Left renal cortex interstitium (tissue), 4 donors: ENCODE measurements around the gene SELENOM. TPM values are rescaled to one million over a fixed set of nuclear protein-coding genes. Genes with fewer than 3 reads are reported as not detected.

Experiments
- DNase-seq, 4 donors: peaks; one replicate each; pipeline ENCODE4 v3.0.0-alpha.2; 2013; ENCODE audit warnings: low read depth in 4 of 4, low spot score in 2 of 4, missing footprints in 1 of 4
- polyA plus RNA-seq, 4 donors: library from polyadenylated mRNA; unstranded; fragments of 120-200 nt; gene quantifications; one replicate each; pipeline ENCODE4 v1.2.1, GENCODE V29; 2013; ENCODE audit not compliant: insufficient read length in 4 of 4

SELENOM gene
- polyA plus RNA-seq, 4 donors, result 8.6 to 23.9 (median 10.3) TPM

DNA sequence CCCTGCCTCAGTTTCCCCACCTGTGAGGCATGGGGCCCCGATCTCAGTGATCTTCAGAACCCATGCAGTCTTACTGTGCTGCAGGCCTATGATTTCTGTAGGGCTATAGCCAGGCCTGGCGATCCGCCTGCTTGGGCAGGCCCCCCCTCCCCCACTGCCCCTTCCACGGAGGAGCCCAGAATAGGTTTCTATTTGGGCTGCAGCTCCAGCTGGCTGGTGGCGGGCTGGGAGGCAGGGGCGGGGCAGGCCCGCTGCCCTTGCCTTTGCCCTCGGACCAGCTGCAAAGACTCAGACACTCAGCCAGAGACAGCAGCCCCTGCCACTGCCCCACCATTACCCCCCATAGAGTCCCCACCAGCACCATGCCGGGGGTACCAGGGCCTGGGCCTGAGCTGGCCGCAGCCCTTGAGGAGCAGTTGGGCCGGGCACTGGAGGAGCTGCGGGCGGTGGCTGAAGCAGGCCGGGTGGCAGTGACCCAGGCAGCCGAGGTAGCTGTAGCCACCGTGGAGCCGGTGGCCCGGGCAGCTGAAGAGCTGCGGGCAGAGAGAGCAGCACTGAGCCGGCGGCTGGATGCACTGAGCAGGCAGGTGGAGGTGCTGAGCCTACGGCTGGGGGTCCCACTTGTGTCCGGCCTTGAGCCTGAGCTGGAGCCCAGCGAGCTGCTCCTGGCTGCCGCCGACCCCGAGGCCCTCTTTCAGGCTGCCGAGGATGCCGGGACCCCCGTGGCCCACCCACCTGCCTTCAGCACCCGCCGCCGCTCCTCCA is 14.1 kb downstream of the SELENOM start:
- DNase-seq, result no peak

DNA sequence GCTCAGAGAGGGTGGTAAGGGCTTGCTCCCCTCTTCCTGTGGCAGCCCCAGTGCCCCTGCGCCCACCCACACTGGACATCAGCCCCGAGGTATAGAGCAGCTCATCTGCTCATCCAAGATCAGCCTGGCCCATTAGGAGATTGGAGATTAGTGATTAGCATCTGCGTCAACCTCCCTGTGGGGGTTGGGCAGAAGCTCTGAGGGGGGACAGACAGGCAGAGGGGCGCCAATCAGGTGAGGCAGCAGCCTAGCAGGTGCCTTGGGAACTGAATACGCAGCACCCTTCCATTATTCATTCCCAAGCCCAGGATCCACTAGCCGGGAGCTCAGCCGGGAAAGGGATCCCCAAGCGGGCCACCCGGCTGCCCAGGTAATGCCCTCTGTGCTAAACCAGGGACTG is 15.2 kb downstream of the SELENOM start:
- DNase-seq, result no peak

DNA sequence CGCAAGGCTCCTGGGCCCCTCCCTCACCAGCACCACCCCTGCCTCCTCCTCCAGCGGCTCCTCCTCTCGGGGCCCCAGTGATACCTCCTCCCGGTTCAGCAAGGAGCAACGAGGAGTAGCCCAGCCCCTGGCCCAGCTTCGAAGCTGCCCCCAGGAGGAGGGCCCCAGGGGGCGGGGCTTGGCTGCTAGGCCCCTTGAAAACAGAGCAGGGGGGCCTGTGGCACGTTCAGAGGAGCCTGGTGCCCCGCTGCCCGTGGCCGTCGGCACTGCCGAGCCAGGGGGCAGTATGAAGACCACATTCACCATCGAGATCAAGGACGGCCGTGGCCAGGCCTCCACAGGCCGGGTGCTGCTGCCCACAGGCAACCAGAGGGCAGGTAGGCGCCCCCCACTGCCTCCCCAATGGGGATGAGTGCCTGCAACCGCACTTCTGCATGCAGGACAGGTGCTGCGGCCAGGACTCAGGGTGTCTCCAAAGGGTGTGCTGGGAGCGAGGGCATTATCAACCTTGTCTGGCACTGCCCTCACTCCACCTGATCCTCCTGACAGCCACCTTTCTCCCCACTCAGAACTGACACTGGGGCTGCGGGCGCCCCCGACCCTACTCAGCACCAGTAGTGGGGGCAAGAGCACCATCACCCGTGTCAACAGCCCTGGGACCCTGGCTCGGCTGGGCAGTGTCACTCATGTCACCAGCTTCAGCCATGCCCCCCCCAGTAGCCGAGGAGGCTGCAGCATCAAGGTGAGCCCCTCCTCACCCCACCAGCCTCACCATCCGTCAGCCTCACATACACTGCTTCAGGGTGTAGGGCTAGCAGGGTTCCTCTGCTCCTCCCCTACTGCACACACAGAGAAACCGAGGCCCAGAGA is 16.0 kb downstream of the SELENOM start:
- no peak for DNase-seq

DNA sequence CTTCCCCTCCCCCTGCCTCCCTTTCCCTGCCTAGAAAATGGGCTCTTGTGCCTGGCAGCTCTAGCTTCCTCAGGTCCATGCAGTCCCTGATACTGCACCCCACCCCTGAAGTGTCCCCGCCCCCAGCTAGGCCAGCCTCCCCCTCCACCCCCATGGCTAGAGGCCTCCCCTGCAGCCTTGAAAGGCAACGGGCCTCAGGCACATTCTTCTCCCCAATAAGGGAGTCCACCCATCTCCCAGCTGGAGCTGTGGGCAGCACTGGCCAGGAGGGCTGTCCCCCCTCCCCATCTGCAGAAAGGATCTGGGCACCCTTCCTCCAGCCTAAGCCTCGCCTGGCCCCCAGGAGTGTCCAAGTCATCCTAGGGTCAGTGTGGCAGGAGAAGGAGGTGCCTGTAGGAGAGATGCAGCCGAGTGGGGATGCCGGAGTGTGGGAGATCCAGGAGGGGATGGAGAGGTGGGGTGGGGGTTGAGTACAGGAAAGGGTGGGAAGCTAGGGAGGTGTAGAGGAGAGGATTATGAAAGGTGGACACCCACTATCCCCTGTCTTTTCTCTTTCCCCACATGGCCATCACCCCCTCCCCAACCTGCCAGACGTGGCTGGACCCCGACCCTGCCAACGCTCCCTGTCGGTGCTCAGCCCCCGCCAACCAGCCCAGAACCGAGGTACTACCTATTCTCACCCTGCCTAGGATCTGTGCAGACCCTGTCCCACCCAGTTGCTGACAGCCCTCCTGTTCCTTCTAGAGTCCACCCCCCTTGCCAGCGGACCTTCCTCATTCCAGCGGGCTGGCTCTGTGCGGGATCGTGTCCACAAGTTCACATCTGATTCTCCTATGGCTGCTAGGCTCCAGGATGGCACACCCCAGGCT is 16.9 kb downstream of the SELENOM start:
- no peak for DNase-seq

DNA sequence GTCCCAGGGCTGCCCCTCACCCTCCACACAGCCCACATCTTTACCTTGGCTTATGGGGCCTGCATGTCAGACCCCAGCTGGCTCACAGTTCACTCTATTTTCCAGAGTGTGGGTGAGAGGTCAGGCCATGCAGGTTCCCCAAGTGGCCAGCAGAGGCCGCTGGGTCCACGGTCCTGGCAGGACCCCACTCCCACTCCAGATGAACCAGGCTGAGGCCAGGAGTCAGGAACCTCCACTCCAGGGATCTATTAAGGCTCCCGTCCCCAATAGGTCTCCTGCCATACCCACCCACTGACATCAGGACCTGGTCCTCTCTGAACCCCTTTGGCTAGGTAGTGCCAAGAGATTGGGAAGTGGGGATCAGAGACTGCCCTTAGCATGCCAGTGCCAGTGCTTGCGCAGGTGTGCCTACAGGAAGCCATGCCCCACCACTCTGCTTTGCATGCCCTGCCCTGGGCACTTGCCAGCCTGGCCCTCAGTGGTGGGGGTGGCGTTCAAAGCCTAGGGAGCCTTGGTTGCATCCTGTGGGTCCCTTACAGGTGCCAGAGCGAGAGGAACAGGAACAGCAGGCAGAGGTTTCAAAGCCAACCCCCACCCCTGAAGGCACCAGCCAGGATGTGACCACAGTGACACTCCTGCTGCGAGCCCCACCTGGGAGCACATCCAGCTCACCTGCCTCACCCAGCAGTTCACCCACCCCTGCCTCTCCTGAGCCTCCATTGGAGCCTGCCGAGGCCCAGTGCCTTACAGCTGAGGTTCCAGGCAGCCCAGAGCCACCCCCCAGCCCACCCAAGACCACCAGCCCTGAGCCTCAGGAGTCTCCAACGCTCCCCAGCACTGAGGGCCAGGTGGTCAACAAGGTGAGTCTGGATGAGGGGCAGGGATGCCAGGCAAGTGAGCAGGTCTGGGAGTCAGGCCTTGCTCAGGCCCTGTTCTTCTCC is 17.9 kb downstream of the SELENOM start:
- DNase-seq, result no peak

DNA sequence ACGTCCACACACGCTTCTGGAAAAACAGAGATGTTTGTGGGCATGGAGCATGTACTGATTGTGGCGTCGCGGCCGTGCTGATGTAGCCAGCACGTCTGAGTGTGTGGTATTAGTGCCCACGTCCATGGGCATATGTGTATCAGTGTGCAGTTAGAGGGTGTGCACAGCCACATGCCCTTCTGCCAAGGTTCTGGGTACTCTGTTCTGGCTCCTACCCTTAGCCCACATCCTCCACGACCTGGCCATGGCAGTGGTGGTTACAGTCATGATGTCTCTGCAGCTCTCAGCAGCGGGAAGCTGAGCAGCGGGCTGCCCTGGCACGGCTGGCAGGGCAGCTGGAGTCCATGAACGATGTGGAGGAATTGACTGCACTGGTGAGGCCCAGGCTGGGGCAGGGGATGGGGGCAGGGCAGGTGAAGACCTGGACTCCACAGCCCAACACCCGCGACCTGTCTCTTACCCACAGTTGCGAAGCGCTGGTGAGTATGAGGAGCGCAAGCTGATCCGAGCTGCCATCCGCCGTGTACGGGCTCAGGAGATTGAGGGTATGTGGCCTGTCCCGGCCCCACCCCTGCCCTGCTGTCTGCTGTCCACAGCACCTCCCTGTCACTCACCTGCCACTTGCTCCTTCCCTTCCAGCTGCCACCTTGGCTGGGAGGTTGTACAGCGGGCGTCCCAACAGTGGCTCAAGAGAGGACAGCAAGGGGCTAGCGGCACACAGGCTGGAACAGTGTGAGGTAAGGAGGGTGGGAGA is 19.0 kb downstream of the SELENOM start:
- DNase-seq, result no peak

DNA sequence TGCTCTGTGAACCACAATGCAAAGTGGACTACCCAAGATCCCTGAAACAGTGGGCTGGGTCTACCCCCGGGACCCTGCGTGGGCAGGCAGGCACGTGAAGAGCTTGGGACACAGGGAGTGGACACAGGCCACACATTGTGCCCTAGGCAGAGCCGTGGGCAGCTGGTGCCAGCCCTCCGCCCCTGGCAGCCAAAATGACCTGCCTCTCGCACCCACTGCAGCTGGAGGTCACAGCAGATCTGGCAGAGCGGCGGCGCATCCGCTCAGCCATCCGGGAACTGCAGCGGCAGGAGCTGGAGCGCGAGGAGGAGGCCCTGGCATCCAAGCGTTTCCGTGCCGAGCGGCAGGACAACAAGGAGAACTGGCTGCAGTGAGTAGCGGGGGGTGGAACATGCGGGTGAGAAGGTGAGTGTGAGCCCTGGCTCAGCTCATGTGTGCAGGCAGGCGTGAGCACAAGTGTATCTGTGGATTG is 19.6 kb downstream of the SELENOM start:
- no peak for DNase-seq

DNA sequence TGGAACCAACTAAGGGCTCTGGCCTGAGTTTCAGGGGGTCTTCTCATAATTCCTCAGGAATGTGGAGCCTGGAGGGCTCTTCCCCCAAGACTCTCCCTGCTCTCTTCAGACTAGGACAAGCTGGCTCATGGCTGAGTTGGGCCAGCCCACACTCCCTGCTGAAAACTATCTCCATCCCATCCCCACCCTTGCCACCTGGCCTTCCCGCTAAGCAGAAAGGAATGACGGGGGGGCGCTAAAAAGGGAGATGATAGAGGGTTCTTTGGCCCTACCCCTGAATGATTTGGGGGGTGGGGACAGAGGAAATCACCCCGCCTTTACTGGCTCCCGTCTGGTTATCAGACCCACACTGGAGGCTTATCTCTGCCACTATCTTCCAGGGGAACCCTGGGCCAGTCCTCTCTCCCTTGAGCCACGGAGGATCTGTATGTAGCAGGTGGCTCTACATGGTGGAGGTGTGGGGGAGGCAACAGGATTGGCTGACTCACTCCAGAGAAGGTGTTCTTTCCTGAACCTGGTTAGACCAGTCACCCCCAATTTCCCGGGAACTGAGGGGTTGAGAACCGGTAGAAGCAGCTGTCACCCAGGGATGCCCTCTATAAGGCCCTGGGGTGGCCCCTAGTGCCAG is 20.6 kb downstream of the SELENOM start:
- no peak for DNase-seq

DNA sequence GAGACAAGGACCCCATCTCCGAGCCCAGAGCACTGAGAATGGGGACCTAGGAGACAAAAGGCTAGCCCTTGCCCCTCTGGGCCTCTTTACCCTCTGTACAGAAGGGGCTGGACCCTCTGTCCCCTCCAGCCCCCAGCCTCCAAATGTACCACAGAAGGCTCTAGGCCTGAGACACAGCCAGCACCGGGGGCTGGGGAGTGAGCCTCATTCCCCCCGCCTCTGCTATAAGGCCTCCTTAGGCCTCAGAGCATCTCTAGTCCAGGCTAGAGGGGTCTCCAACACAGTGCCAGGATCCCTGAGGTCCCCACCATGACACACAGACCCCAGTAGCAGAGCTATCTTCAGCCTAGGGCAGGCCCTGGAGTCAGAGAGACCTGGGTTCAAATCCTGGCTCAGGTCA is 21.4 kb downstream of the SELENOM start:
- DNase-seq, result no peak

DNA sequence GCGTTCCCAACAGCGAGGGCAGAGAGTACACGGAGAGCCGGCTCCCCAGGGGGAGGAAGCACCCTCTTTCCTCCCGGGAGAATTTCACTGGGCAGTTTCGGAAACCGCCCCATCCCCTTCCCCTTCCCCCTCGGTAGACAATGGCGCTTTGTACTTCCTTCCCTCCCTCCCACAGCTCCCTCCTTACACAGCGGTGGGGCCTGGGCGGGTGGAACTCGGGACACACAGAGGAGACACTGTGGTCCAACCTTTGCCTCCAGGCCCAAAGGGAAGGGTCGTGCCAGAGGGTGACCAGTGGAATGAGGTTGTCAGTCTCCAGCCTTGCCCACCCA is 21.9 kb downstream of the SELENOM start:
- no peak for DNase-seq

DNA sequence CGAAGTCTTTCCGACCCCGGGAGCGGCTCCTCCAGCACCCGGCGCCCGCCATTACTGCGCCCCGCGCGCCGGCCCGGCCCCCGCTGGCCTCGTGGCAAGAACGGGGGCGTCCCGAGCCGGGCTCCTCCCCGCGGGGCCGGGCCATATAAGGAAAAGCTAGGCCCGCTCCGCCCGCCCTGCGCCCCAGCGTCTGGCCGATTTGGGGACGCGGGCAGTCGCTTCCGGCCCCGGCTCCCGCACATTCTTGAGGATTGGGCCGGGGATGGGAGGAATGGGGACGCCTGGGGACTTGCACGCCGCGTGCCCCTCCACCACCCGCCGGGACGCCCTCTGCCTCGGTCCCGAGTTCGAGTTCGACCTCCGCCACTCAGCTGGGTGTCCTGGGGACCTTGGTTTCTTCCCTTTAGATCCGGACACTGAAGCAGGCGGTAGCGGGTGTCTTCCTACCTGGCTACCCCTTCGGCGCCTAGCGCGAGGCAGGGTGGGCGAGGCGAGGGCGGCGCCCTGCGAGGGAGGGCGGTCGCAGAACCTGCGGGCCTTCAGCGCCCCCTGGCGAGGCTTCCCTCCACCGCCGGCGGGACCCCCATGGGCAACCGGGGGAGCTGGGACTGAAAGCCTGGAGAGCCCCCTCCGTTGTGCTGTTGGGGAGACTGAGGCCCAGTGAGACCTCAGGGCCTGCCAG is 22.4 kb downstream of the SELENOM start:
- DNase-seq, result no peak

DNA sequence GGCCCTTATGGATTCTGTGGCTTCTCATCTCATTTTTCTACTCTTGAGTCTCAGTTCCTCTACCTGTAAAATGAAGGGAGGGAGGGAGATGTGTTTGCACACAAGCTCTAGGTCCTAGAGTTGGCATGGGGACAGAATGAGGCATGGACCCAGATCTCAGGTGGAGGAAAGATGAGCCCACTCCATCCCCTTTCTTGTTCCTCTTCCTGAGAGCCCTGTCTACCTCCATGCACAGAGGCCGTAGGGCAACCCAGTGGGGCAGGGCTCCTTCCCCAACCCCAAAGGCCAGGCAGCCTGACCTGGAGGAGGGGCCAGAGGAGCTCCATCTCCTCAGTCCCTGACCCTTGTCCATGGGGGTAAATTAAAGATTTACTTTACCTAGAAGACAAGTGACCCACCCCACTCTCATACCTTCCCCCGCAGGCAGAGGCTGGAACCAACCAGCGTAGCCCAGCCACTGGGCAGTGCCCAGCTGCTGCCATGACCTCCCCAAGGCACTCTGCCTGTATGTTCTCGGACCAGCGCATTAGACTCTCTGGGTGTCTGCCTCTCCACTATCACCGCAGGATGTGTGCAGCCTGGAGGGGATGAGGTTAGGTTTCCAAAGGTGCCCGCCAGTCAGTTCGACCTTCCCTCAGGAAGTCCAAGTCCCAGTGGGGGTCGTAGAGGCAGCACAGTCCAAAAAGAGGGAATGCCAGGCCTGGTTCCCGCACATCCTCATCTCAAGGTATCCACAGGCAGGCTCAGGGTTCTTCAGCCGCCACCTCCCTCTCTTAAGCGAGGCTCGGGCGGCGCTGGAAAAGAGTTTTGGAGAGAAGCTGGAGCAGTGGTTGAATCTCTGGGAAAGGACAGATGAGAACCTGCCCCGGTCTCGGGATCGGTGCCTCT is 23.2 kb downstream of the SELENOM start:
- DNase-seq, result no peak

DNA sequence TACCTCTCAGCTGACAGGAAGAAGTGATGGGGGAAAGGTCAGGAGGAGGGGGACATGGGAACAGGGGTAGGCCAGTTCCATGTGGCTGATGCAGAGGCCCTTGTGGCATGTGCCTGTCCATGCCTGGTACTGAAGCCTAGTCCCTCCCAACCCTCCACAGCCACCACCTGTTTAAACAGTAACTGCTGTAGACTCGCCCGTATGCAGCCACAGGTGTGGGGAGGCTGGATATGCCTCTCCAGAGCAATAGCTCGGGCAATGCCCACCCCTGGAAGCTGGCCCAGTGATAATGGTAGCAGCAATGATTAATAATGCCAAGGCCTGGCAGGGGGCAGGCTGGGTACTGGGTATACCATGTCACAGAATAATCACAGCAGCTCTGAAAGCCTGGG is 24.0 kb downstream of the SELENOM start:
- no peak for DNase-seq

DNA sequence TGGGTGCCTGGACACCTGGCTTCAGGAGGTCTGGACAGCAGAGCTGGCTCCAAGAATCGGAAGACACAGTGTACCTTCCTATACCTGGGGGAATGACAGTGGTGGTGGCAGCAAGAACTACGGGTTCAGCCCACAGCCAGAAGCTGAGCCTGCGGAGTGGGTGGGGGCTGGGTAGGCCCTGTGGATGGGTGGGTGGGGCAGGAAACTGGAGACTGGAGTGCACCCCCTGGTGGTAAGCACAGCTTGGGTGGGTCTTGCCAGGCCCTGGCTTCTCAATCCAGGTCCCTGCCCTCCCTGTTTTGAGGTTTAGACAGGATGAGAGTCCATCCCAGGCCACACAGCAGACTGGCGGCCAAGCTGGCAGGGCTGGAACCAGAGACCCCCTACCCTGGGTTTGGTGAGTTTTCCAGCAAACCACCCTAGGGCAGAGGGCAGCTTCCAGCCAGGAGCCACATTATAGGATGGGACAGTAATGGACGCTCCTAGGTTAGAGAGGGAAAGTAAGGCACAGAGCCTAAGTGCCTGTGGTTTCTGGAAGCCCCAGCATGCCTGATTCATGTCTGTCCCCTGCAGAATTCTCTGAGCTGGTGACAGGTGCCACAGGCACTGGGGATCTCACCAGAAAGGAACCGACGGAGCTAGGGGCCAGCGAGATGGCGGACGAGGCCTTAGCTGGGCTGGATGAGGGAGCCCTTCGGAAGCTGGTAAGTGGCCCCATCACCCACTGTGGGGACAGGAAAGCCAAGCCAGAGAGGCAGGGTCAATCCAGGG is 24.6 kb downstream of the SELENOM start:
- DNase-seq, result no peak

DNA sequence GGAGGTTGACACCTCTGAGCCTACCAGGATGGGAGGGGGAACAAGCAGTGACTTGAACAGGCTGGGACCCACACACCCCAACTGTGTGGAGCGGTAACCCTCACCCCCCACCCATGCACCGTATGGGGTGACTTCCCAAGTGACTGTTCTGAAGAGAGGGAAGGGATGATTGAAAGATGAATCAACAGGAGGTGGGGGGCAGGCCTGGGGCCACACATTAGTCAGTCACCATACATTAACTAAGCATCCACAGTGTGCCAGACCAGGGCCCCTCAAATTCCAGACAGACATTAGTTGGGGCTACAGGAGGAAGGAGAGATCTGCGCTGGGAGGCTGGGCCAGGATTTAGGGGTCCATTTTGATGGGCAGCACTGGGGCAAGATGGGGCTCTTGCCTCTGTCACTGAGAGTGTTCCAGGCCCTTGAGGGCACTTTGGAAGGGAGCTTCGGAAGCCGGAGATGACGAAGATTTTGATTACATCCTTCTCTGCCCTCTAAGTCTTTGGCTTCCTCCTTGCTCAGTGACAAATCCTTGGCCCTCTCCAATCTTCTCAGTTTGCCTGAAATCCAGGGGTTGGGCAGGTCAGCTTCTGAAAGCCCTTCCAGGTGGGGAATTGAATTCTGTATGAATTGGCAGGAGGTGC is 25.3 kb downstream of the SELENOM start:
- no peak for DNase-seq
